Measurements from ENCODE around the gene C12orf76.
"Not testable (repeated sequence)": the region's sequence is repeated elsewhere in the genome, so short reads cannot be mapped to it uniquely, and the experiment has no call there.

C12orf76 gene

DNA sequence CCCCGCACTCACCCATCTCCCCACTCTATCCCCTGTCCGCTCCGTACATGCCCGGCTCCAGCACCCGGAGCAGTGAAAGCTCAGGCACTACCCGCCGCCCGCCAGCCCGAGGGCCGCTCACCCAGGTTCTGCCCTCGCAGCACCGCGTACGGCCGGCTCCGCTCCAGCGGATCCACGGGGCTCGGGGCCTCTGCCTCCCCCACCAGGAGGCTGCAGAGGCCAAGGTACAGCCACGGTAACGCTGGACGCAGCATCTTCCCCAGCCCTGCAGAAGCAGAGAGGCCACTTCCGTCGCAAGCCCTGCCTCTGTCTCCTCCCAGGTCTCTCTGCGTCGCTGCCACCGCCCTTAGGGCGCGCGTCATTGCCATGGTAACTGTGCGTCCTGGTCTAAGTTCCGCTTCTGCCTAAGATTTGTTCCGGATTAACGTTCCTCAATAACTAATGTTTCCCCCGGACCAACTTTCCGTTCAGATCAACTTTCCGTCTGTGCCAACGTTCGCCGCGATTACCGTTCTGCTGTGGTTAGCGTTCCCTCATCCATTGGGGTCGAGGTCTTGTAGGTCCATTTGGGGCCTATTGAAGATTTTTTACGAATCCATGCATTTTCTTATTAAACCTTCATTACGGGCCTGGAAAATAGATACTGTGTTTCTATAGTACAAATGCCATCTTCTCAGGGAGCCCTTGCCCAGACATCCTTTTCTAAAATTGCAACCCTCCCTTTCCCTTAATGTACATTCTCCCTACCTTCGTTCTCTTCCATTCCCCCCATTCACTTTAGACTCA lies at the start of gene C12orf76:
Gene C12orf76 (minus strand): TSS at position 281 of the 786 bp plus-strand sequence. CDS start 27 bp downstream, at position 254.
- peak; percentile 97 for DNase-seq

DNA sequence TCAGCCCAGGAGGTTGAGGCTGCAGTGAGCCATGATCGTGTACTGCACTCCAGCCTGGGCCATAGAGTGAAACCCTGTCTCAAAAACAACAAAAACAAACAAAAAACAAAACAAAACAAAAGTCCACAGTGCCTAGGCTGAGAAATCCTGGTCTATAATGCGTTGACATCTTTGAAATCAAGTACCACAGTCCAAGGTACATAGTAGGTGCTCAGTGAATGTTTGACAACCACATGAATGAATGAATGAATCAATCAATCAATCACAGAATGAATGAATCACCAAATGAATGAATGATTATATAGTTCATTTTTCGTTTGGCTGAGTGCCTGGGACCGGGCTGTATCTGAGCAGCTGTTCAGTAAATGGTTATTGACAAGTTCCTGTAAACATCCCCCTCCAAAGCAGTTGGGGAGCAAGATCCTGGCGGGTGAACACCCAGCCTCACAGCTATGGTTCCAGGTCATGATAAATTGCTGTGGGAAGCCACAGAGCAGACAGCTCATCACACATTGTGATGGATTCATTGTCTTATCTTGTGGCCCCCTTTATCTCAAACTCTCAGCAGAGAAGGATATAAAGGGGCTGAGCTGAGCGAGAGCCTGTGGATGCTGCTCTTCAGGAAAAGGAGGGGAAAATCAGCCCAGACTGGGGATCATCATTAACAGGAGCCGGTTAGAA lies 45.4 kb upstream of the C12orf76 start:
- DNase-seq: no peak

- no peak for DNase-seq
Measured at GRCh38 chr12:110091136-110091711, 42.9 kb upstream of the C12orf76 start.

DNA sequence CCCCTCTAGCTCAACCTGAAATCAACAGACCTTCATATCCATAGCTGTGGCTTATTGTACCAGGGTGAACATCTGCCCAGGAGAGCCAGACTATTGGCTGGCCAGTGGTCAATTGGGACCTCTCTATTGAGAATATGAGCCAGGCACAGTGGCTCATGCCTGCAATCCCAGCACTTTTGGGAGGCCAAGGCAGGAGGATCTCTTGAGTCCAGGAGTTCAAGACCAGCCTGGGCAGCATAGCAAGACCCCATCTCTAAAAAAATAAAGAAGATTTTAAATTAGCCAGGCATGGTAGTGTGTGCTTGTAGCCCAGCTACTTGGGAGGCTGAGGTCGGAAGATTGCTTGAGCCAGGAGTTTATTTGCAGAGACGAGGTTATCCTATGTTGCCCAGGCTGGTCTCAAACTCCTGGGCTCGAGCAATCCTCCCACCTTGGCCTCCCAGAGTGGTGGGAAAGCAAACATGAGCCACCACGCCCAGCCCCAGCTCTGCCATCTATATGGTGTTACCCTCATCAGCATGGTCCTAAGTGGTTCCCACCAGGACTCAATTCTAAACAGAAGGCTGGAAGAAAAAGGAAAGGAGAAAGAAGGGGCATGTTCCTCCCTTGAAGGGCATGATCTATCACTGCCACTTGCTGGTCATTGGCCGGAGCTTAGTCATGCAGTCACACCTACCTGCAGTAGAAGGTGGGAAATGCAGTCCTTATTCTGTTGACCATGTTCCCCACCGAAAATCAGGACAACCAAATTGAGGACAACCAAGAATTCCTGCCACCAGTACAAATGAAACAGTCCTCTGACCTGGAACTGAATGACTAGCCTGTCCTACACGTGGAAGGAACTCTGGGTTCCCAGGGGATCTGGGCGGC lies 42.2 kb upstream of the C12orf76 start:
- DNase-seq: no peak

DNA sequence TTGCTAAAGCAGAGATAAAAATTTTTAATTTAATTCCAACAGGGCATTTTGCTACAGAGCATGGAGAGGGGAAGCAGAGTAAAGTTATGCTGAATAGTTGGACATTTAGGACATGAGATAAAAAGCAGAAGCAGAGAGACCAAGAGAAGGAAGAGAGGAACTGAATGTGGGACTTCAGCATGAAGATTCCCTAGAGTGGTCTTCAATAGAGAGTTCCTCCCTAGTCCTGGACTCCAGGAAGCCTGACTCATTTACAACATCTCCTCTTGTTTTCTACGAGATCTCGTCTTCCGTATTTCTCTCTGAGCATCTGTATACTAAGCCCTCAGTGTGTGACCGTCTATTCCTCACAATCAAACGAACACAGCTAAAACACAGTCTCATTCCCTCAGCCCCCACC lies 40.6 kb upstream of the C12orf76 start:
- DNase-seq: no peak

DNA sequence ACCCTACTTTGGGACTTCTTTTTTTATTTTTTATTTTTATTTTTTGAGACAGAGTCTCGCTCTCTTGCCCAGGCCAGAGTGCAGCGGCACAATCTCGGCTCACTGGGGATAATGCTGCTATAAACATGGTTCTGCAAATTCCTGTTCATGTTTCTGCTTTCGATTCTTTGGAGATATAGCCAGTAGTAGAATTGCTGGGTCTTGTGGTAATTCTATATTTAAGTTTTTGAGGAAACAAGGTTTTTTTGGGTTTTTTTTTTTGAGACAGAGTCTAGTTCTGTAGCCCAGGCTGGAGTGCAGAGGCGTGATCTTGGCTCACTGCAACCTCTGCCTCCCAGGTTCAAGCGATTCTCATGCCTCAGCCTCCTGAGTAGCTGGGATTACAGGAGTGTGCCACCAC lies 39.9 kb upstream of the C12orf76 start:
- DNase-seq: not testable (repeated sequence)

- no peak for DNase-seq
Measured at GRCh38 chr12:110084314-110085015, 36.1 kb upstream of the C12orf76 start.

GRCh38 chr12:110080410-110080809 lies 32.1 kb upstream of the C12orf76 start:
- DNase-seq: no peak

- no peak for DNase-seq
Measured at GRCh38 chr12:110079477-110080400, 31.4 kb upstream of the C12orf76 start.

DNA sequence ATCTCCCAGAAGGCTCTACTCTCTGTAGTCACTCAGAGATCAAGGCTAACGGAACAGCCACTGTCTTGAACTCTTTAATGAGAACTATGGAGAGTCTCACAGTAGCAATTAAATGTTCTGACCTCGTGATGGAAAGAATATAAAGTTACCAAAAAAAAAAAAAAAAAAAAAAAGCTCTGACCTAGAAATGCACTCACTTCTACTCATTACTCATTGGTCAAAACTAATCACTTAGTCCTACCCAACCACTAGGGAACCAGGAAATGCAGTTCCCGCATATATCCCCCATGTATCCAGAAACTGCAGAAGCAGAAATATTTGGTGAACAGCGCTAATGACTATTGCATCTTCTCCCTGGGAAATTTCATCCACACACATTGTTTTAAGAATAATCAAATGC lies 29.5 kb upstream of the C12orf76 start:
- no peak for DNase-seq

DNA sequence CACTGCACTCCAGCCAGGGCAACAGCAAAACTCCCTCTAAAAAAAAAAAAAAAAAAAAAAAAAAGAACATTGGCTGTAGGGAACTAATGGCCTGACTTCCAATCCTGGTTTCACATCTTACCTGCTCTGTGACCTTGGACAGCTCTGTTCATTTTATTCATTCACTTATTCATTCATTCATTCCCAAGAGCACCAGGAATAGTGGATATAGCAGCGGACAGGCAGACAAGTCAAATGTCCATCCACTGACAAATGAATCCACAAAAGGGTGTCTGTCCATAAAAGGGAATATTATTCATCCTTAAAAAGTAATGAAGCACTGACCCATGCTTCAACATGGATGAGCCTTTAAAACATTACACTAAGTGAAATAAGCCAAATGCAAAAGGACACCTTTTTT lies 27.6 kb upstream of the C12orf76 start:
- DNase-seq: no peak

- DNase-seq: no peak
Measured at GRCh38 chr12:110074089-110074488, 25.8 kb upstream of the C12orf76 start.

GRCh38 chr12:110073049-110073831 lies 24.9 kb upstream of the C12orf76 start:
- no peak for DNase-seq

DNA sequence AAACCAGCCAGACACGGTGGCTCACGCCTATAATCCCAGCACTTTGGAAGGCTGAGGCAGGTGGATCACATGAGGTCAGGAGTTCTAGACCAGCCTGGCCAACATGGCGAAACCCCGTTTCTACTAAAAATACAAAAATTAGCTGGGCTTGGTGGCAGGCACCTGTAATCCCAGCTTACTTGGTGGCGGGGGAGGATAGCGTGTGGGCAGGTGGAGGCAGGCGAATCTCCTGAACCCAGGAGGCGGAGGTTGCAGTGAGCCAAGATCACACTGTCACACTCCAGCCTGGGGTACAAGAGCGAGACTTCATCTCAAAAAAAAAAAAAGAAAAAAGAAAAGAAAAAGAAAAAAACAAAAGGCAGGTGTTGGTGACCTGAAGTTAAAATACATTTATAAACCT lies 24.3 kb upstream of the C12orf76 start:
- DNase-seq: not testable (repeated sequence)

DNA sequence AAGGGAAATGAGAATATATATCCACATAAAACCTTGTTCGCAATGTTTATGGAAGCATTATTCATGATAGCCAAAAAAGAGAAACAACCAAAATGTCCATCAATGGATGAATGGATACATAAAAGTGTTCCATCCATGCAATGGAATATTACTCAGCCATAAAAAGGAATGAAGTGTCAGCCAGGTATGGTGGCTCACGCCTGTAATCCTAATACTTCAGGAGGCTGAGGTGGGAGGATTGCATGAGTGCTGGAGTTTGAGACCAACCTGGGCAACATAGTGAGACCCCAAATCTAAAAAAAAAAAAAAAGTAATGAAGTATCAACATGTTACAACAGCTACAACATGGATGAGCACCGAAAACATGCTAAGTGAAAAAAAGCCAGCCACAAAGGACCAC lies 23.6 kb upstream of the C12orf76 start:
- DNase-seq: no peak

- no peak for DNase-seq
Measured at GRCh38 chr12:110071504-110071903, 23.2 kb upstream of the C12orf76 start.

DNA sequence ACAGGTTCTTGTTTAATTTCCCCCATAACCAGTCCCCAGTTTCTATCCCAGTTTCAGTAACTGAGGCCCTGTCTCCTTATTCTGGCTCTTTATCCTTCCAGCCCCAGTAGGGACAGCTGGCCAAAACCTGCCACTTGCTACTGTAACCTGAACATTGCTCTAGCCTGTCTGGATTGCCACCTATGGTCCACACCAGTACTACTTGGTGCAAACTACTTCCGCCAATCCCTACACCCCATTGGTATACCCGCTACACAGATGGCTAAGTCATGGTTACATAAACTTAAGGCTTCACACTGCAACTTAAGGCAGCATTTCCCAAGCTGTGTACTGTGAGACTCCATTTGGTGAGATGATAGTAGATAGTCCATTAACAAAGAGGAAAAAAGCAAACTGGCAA lies 20.3 kb upstream of the C12orf76 start:
- no peak for DNase-seq

DNA sequence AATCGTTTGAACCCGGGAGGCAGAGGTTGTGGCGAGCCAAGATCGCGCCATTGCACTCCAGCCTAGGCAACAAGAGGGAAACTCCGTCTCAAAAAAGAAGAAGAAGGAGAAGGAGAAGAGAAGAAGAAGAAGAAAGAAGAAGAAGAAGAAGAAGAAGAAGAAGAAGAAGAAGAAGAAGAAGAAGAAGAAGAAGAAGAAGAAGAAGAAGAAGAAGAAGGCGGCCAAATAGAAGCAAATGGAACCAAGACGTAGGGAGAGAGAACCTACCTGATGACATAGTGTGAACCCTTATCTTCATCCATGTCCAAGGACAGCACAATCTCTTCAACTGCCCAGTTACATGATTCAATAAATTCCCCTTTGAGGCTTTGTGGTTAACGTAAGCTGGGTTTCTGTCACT lies 19.8 kb upstream of the C12orf76 start:
- not testable (repeated sequence) for DNase-seq

DNA sequence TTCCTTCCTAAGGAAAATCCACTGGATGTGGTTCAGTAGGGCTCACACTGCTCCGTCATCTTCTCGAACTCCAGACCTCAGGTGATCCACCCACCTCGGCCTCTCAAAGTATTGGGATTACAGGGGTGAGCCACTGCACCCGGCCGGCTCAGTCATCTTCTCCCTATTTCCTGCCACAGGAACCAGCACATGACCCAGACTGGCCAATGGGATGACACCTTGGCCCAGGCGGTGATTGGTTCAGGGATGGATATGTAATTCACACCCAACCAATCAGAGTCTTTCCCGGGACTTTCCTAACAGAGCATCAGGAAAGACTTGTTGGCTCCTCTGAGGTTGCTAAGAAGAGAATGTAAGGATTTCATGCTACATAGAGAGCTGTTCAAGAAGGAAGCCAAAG lies 19.2 kb upstream of the C12orf76 start:
- DNase-seq: no peak

GRCh38 chr12:110065540-110065939 lies 17.2 kb upstream of the C12orf76 start:
- no peak for DNase-seq
